Measurements from ENCODE around the gene CLK4.

CLK4 gene

DNA sequence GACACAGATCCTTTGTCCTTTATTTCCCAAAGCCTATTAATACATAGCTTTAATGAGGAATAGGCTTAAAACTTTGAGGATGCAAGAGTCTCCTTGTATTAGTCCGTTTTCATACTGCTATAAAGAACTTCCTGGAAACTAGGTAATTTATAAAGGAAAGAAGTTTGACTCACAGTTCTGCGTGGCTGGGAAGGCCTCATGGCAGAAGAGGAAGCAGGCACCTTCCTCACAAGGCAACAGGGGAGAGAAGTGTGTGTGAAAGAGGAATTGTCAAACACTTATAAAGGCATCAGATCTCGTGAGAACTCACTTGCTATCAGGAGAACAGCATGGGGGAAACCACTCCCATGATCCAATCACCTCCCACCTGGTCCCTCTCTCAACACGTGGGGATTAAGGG is 5.4 kb upstream of the CLK4 start:
- no peak for DNase-seq

DNA sequence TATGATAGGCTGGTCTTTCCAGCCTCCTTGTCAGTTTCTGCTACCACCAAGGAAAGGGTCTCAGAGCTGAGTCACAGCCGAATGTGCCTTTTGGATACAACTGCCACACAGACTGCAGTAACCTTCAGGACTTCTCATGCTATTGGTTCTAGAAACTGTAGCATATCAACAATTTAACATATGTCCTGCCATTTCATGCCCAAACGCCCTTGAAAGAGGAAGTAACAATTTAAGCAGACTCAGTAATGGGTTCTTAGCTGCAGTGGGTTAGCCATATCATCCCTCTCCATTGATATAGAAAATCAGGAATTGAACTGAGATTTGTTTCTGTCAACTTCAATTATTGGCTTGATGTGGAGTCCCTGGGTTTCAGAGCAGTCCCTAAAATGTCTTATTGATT is 4.1 kb upstream of the CLK4 start:
- no peak for DNase-seq

- DNase-seq: no peak
Observed at GRCh38 chr5:178630475-178630930, 3.7 kb upstream of the CLK4 start.

GRCh38 chr5:178627259-178627598 is 379 bp upstream of the CLK4 start:
- peak in 1 of 2 experiments; percentile 53 for DNase-seq

DNA sequence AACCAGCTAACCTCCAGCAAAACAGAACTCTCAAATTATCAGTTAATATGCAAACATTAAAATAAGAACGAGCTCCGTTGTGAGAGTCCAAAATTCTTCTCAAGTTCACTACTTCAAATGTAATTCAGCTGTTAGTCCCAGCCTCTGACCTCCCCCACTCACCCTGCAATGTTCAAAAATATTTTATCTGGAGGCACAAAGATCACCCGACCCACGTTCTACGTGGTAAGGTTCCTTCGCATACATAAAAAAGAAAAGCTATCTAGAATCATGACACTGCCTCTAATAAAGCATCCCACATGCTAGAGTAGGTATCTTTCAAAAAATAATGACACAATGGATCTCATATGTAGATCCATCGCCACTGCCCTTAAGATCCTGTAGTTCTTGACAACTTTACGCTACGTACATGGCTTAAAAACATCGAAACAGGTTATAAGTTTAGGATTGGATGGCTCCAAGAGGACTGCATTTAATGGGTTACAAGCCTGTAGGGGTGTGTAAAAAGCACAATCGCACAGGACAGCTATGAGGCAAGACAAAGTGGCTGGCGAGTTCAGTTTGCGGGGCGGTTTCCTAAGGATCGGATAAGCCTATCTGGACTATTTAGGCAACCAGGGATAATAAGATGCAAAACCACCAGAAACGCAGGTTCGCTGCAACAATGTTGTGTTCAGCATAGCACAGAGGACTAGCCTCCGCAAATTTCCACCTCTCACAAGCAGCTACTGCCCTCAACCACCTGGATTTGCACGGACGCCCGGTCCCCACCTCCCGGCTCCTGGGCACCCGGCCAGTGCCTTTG is 969 bp downstream of the CLK4 start:
- DNase-seq: peak in 1 of 2 experiments; percentile 28

GRCh38 chr5:178624631-178625546 is 2.0 kb downstream of the CLK4 start:
- DNase-seq: no peak

DNA sequence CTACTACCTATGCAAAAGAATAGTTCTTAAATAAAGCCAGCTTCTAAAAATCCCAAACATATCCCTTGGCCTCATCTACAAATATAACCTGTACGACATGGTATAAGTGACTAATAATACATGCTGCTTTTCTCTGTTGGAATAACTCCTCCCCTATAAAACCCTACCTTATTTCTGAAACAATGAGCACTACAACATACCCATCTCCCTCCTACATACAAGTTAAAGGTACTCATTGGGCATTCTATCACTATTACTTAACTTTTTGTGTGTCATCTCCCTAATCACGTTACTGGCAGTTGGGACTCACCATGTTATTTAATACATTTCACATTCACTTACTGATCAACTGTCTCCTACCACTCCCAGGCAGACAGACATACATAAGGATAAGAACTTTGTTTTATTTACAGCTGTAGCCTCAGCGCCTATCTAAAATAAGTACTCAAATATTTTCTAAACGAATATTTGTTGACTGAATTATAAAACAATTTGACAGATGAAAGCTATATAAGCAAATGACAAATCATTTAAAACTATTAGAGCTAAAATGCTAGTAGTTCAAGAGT is 4.1 kb downstream of the CLK4 start:
- no peak for DNase-seq

- no peak for DNase-seq
Observed at GRCh38 chr5:178619390-178619789, 7.5 kb downstream of the CLK4 start.

DNA sequence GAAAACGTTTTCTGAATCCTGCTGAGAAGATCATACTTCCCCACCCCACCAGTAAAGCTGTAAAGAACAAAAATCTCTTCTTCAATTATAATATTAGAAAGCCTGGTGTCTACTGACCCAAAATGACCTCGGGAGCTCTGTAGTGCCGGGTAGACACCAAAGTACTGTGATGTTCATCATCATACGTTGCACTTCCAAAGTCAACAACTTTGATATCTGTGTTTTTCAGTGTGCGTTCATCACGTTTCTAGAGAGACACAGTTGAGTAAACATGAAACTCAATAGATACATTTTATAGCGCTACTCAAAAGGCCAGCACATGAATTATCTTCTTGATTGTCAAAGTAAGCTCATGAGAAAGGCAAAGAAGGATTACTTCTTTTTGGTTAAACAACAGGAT is 14.6 kb downstream of the CLK4 start:
- no peak for DNase-seq

DNA sequence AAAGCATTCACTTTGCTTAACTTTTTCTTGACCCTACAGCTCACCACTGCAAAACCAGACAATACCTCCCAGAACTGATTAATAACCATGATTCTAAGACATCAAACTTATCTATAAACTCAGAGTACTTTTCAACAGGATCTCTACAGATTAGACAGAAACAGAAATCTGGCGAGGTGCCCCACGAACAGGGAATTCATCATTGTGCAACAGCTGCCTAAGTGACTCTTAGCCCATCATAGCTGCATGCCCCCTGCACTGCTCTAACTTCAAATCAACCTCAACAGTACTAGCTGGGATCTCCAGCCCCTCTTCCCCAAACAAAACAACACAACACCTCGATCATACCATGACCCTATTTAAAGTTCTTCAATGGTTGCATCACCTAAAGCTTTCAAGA is 20.6 kb downstream of the CLK4 start:
- no peak for DNase-seq

DNA sequence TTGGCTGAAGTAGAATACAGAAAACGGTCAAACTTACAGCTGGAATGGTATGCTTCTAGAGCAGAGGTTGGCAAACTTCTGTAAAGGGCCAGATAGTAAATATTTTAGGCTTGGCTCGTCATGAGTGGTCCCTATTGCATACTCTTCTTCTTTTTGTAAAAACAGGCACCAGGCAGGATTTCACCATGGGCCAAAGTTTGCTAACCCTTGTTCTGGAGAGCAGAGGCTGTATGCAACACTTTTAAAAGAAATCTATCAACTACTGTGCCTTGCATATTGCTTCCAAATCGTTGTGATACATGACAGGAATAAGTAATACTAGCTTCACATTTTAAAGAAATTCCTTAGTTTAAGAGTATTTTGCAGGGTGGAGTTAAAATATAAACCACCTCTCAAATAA is 21.1 kb downstream of the CLK4 start:
- DNase-seq: no peak

DNA sequence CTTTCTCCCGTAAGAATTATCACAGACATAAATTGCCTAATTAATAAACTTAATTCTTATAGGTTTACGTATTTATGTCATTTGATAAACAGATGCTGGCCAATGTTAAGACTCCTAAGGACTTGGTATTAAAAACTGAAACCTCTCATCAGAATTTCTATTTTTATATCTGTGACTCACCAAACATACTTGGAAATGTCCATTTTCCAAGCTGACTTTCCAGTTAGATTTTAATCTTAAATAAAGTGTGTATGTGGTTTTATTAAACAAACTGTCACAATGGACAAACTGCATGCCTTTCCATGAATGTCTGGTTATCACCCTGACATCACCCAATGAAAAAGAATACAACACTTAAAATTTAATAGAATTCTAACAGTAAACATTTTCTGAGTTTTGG is 24.1 kb downstream of the CLK4 start:
- DNase-seq: no peak

GRCh38 chr5:178595750-178596149 is 31.1 kb downstream of the CLK4 start:
- DNase-seq: no peak

DNA sequence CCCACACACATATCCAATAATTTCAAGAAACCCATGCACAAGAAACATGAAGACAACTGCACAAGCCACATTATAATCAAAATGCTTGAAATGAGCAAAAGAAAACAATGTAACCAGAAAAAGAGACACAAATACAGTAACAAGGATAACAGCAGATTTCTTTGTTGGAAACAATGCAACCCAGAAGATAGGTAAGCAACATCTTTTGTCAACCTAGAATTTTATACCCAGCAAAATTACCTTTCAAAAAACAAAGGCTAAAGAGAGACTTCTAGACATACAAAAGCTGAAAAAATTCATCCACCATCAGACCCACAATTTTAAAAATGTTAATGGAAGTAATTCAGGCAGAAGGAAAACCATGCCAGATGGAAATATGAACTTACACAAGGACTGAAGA is 31.7 kb downstream of the CLK4 start:
- DNase-seq: no peak

- DNase-seq: no peak
Observed at GRCh38 chr5:178590924-178591423, 35.9 kb downstream of the CLK4 start.

GRCh38 chr5:178590141-178590923 is 36.5 kb downstream of the CLK4 start, which contains the start of gene COL23A1:
COL23A1 (minus strand) TSS chr5:178590393.
- DNase-seq: no peak

- no peak for DNase-seq
Observed at GRCh38 chr5:178589180-178590140, 37.4 kb downstream of the CLK4 start.

DNA sequence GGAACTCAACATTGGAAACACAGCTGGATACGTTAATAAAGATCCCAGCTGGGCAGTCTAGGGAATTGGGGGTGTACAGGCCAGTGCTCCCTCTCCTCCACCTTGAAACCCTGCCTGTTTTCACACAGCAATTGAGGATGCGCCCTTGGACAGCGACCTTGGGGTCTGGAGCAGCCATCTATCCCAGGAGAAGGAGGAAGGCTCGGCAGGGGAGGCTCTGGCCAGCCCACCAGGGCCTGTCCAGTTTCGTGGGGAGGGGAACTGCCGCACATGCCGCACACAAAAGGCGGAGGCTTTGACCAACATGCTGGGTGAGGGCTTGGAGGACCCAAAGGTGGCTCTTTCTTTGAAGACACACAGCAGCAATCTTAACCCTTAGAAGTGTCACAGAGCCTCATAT is 38.1 kb downstream of the CLK4 start:
- DNase-seq: no peak

DNA sequence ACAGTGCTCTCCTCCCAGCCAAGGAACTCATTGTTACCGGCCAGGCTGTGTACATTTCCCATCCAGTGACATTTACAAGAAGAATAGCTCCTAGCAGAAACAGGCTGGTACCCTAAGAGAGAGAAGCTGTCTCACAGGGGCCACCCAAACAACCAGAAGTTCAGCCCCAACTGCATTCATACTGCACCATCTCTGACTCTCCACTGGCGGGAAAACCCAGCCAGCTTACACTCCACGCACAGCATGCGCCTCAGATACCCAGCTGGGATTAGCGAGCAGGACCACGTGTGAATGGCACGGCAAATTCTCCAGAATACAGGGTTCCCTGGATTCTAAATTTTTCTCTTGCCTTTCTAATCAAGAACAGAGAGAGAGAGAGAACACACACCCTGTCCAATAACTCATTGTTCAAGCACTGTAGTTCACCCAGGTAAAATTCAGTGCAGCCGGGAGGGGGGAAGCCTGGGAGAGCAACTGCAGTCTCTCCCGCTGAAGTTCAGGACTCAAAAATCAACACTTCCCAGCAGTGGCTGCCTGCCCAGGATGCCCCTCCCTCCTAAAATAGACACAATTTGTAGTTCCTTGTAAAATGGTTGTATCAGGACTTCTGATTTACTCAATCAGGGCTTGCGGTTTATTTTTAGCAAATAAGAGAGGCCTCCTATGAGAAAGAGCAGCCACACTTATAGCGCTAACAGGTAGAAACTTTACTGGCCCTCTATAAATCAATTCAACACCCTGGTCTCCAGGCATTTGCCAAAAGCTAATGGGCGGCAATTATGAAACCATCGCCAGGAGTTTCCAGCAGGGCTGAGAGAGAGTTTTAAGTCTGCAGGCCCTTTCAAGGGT is 38.9 kb downstream of the CLK4 start:
- DNase-seq: no peak

- DNase-seq: no peak
Observed at GRCh38 chr5:178586396-178586795, 40.5 kb downstream of the CLK4 start.
